Measurements from ENCODE around the gene FRMD4A. TPM values are rescaled to one million over a fixed set of nuclear protein-coding genes. Genes with fewer than 3 reads are reported as not detected.

The FRMD4A gene
- total RNA-seq, 4 donors from 2014 or later = 4.0 to 12.7 (median 5.6) TPM

DNA sequence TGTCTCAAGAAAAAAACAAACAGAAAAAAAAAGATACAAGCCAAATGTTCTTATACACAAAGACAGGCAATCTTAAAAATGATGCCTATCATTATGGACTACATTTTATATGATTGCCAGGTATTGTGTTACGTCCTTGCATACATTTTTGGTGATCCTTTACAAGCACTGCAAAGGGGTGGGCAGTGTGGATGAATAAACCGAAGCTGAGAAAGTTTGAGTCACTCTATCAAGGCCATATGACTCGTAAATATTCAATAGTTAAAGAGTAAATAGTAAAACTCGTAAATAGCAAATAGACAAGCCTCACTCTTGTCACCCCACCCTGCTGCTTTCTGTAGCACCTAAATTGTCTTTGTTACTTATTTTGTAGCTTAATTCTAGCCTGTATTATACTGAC lies 326.2 kb downstream of the FRMD4A start:
- no peak for DNase-seq
- no peaks in the 10 kb centered on the region for H3K27me3 ChIP-seq
- H3K36me3 ChIP-seq = no peaks in the 10 kb centered on the region
- TF ChIP-seq POLR2AphosphoS5 (IDR thresholded peaks at IDR 0.05) (no peak), POLR2A (IDR thresholded peaks at IDR 0.05) (no peak)
- TF ChIP-seq, protein P1, sequence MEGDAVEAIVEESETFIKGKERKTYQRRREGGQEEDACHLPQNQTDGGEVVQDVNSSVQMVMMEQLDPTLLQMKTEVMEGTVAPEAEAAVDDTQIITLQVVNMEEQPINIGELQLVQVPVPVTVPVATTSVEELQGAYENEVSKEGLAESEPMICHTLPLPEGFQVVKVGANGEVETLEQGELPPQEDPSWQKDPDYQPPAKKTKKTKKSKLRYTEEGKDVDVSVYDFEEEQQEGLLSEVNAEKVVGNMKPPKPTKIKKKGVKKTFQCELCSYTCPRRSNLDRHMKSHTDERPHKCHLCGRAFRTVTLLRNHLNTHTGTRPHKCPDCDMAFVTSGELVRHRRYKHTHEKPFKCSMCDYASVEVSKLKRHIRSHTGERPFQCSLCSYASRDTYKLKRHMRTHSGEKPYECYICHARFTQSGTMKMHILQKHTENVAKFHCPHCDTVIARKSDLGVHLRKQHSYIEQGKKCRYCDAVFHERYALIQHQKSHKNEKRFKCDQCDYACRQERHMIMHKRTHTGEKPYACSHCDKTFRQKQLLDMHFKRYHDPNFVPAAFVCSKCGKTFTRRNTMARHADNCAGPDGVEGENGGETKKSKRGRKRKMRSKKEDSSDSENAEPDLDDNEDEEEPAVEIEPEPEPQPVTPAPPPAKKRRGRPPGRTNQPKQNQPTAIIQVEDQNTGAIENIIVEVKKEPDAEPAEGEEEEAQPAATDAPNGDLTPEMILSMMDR (IDR thresholded peaks at IDR 0.05) = no peak
- WGBS, 2 donors (ENCODE audit: low coverage in 1 of 2) = 38 to 52% methylated on average over 2 to 4 of the region's 4 CpGs
- in situ Hi-C loops (cut with MboI; ENCODE audit: low pct_ligation_motif_present in 1 of 4, low pct_unique_long_range_greater_than_20kb in 1 of 4, low sequenced_read_pairs in 3 of 4) = no loop called here
- intact Hi-C loops (cut with DNase I; ENCODE audit: low total_unique reads) = no loop called here
- peaks cover 0 to 5% (median 1%) of the 10 kb centered on the region in 4 donors for H3K4me1 ChIP-seq
- H3K9me3 ChIP-seq = no peaks in the 10 kb centered on the region
- H3K27ac ChIP-seq = no peak overlapping the region
- no peak overlapping the region for H3K4me3 ChIP-seq

DNA sequence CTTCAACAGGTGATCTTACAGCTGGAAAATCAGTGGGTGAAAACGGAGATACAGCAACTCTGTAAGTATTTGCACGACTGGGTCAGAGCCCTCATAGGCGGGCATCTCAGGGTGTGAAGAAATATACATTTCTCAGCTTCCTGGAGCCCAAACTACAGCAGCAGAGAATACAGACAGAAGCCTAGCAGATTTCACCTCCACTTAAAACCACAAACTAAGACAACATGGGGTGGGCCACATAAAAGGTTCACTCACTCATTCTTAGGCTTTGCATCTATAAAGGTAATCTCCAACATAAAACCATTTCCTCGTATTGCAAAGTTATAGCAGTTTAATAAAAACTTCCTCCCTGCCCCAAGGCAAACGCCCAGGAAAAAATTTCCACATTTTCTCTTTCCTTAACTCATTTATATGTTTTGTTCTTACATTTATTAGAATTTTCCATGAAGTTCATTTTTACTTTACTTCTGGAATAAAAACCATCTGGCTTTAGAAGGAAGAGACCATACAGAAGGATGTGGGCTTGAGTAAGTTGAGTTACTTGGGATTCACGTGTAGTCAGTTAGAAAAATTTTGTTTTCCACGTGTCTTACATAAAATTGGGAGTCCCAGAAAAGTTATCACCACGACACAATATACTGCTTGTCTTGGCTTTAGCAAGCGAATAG lies 327.1 kb downstream of the FRMD4A start:
- Histone ChIP-seq H3K27ac (no peak overlapping the region), H3K36me3 (no peaks in the 10 kb centered on the region), H3K4me3 (no peak overlapping the region), H3K27me3 (no peaks in the 10 kb centered on the region), H3K4me1 (peaks cover 0 to 5% (median 0%) of the 10 kb centered on the region in 4 donors), H3K9me3 (no peaks in the 10 kb centered on the region)
- WGBS, 2 donors (ENCODE audit: low coverage in 1 of 2) = 50 to 67% methylated on average over 9 of the region's 9 CpGs
- TF ChIP-seq, protein P1 (IDR thresholded peaks at IDR 0.05) = no peak
- TF ChIP-seq EP300 (IDR thresholded peaks at IDR 0.05; ENCODE audit: low read depth) (no peak), POLR2AphosphoS5 (IDR thresholded peaks at IDR 0.05) (no peak), POLR2A (IDR thresholded peaks at IDR 0.05) (no peak)
- in situ Hi-C loops (cut with MboI; ENCODE audit: low pct_ligation_motif_present in 1 of 4, low pct_unique_long_range_greater_than_20kb in 1 of 4, low sequenced_read_pairs in 3 of 4) (no loop called here), intact Hi-C loops (cut with DNase I; ENCODE audit: low total_unique reads) (no loop called here)
- no peak for DNase-seq

DNA sequence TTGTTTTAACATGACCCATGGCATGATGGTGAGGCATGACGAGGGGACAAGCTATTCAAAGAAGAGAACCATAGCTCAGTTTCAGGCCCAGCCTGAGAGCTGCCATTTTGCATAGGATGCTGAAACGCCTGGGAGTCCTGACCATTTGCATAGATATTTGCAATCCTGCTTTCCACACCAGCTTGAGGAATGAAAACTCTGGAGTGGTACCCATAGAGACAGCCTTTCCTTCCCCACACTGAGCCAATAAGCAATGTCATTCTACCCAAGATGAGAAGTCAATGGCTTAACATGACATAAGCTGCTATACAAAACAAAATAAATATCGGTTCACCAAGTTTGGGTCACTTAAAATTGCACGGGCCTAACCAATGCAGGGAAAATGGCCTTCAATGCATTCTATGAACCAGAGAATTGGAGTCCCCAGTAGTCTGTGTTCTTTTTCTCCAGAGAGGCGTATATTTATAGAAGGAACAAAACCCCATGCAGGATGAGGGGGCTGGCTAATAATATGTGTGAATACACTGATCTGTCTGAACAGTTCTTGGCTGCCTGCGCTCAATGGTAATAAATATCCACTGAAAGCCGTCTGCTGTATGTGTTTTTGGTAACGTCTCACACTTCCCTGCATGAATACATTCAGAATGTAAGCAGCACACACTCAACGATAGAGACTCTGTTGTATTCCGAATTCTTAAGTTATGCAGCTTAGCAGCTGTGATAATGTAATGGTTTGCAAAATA lies 329.3 kb downstream of the FRMD4A start:
- WGBS, 2 donors (ENCODE audit: low coverage in 1 of 2) = 81 to 82% methylated on average over 4 to 10 of the region's 10 CpGs
- H3K4me1 ChIP-seq = no peaks in the 10 kb centered on the region
- no peaks in the 10 kb centered on the region for H3K36me3 ChIP-seq
- no peak overlapping the region for H3K27ac ChIP-seq
- no peak for DNase-seq
- in situ Hi-C loops (cut with MboI; ENCODE audit: low pct_ligation_motif_present in 1 of 4, low pct_unique_long_range_greater_than_20kb in 1 of 4, low sequenced_read_pairs in 3 of 4) (no loop called here), intact Hi-C loops (cut with DNase I; ENCODE audit: low total_unique reads) (no loop called here)
- no peak overlapping the region for H3K4me3 ChIP-seq
- TF ChIP-seq POLR2A (IDR thresholded peaks at IDR 0.05) (no peak), POLR2AphosphoS5 (IDR thresholded peaks at IDR 0.05) (no peak), EP300 (IDR thresholded peaks at IDR 0.05; ENCODE audit: low read depth) (no peak)
- TF ChIP-seq, protein P1 (IDR thresholded peaks at IDR 0.05) = no peak
- H3K9me3 ChIP-seq = no peaks in the 10 kb centered on the region
- no peaks in the 10 kb centered on the region for H3K27me3 ChIP-seq

- intact Hi-C loops (cut with DNase I; ENCODE audit: low total_unique reads) = no loop called here
- TF ChIP-seq EP300 (IDR thresholded peaks at IDR 0.05; ENCODE audit: low read depth) (no peak), POLR2A (IDR thresholded peaks at IDR 0.05) (no peak), POLR2AphosphoS5 (IDR thresholded peaks at IDR 0.05) (no peak)
- TF ChIP-seq, protein P1 (IDR thresholded peaks at IDR 0.05) = no peak
- no peak for DNase-seq
These were observed 332.4 kb downstream of the FRMD4A start for GRCh38 chr10:13998163-13998835.

More at GRCh38 chr10:13998163-13998835, 332.4 kb downstream of the FRMD4A start:
- no peaks in the 10 kb centered on the region for H3K27me3 ChIP-seq
- H3K4me1 ChIP-seq = peaks cover 0 to 3% (median 0%) of the 10 kb centered on the region in 4 donors
- in situ Hi-C loops (cut with MboI; ENCODE audit: low pct_ligation_motif_present in 1 of 4, low pct_unique_long_range_greater_than_20kb in 1 of 4, low sequenced_read_pairs in 3 of 4) = no loop called here
- 75 to 87% methylated on average over 5 of the region's 5 CpGs for WGBS, 2 donors (ENCODE audit: low coverage in 1 of 2)
- H3K36me3 ChIP-seq = no peaks in the 10 kb centered on the region
- no peaks in the 10 kb centered on the region for H3K9me3 ChIP-seq
- no peak overlapping the region for H3K4me3 ChIP-seq
- H3K27ac ChIP-seq = no peak overlapping the region
